ENCODE data around the gene KITLG. TPM values are rescaled to one million over a fixed set of nuclear protein-coding genes. Genes with fewer than 3 reads are reported as not detected.
A peak's percentile ranks its signal among the peaks of the same experiment; 100 is the strongest.
"Not testable (repeated sequence)": the region's sequence is repeated elsewhere in the genome, so short reads cannot be mapped to it uniquely, and the experiment has no call there.

The KITLG gene
- total RNA-seq, 1 donor, result 110 TPM

- no peak overlapping the region for H3K4me3 ChIP-seq (ENCODE audit: low read depth, low read length)
- no peak for TF ChIP-seq CTCF (IDR thresholded peaks at IDR 0.05; ENCODE audit: insufficient read depth, low read length)
- peak; percentile 90 for DNase-seq (ENCODE audit: low read depth)
These were observed 111.7 kb downstream of the KITLG start for GRCh38 chr12:88468581-88468980.

GRCh38 chr12:88466708-88467107 lies 113.6 kb downstream of the KITLG start:
- not testable (repeated sequence) for H3K4me3 ChIP-seq (ENCODE audit: low read depth, low read length); DNase-seq (ENCODE audit: low read depth)

- TF ChIP-seq CTCF (IDR thresholded peaks at IDR 0.05; ENCODE audit: insufficient read depth, low read length), result no peak
- DNase-seq (ENCODE audit: low read depth), result no peak
- no peak overlapping the region for H3K4me3 ChIP-seq (ENCODE audit: low read depth, low read length)
These were observed 121.9 kb downstream of the KITLG start for GRCh38 chr12:88458327-88458726.

- DNase-seq (ENCODE audit: low read depth), result peak; percentile 32
- no peak overlapping the region for H3K4me3 ChIP-seq (ENCODE audit: low read depth, low read length)
- no peak for TF ChIP-seq CTCF (IDR thresholded peaks at IDR 0.05; ENCODE audit: insufficient read depth, low read length)
These were observed 126.9 kb downstream of the KITLG start for GRCh38 chr12:88453323-88453722.

- DNase-seq (ENCODE audit: low read depth), result no peak
- no peak overlapping the region for H3K4me3 ChIP-seq (ENCODE audit: low read depth, low read length)
- TF ChIP-seq CTCF (IDR thresholded peaks at IDR 0.05; ENCODE audit: insufficient read depth, low read length), result no peak
These were observed 129.1 kb downstream of the KITLG start for GRCh38 chr12:88451205-88451604.

GRCh38 chr12:88450136-88450535 lies 130.1 kb downstream of the KITLG start:
- TF ChIP-seq CTCF (IDR thresholded peaks at IDR 0.05; ENCODE audit: insufficient read depth, low read length), result no peak
- H3K4me3 ChIP-seq (ENCODE audit: low read depth, low read length), result no peak overlapping the region
- peak; percentile 63 for DNase-seq (ENCODE audit: low read depth)

GRCh38 chr12:88448337-88448915 lies 131.8 kb downstream of the KITLG start:
- DNase-seq (ENCODE audit: low read depth), result no peak
- no peak for TF ChIP-seq CTCF (IDR thresholded peaks at IDR 0.05; ENCODE audit: insufficient read depth, low read length)
- H3K4me3 ChIP-seq (ENCODE audit: low read depth, low read length), result no peak overlapping the region

All from fibroblast of the aortic adventitia (primary cell).